ENCODE measurements around the gene CCNK.

Gene CCNK

DNA sequence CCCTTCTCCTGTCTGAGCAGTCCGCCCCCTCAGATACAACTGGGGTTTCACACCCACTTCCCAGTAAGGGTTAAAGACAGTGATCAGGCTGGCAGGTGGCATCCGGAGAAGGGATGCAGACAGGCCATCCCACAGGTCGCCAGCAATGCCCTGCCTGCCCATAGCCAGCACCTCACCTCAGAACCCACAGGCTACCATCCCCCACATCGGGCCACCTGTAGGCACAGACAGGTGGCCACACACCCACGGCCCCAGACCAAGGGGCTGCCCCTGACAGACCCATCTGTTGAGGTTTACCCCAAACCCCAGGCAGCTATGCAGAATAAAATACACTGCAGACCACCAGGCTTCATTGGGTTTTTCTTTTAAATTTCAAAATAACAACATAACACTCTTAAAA, 57.5 kb downstream of the CCNK start:
- DNase-seq = no peak

- DNase-seq = no peak
Measured at GRCh38 chr14:99539491-99539890, 58.3 kb downstream of the CCNK start.

DNA sequence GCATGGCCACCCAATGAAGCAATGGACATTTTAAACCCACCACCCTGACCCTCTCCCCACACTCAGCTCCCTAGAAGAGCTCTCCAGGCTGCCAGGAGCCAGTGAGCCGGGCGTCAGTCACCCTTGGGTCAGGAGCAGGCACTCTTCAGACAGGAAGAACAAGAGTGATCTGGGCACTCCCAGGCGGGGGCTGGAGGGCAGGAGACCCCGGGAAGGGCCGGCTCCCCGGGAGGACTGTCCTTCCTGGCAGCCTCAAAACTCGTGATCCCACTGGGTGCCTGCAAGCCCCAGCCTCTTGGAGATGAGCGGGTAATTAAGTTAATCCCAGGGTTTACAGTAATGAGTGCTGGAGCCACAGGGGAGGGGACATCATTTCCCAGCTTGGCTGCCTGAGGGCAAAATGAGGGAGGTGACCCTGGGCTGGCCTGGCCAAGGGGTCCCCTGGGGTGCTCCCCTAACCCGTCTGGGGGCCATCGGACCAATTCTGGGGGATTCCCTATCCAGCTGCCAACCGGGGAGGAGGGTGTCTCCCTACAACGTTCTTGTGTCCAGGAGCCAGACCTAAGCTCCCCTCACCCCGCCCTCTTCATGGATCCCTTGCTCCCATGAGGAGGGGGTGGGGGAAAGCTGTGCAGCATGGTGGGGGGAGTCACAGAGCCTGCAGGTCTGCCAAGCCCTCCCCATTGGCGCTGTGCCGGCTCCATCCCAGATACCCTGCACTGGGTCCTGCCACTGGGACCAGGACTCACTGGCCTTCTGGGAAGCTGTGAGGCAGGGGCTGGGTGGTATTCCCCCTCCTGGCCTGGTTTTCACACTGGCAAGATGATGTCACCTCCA, 59.2 kb downstream of the CCNK start:
- no peak for DNase-seq

- DNase-seq = no peak
Measured at GRCh38 chr14:99541211-99541610, 60.0 kb downstream of the CCNK start.

DNA sequence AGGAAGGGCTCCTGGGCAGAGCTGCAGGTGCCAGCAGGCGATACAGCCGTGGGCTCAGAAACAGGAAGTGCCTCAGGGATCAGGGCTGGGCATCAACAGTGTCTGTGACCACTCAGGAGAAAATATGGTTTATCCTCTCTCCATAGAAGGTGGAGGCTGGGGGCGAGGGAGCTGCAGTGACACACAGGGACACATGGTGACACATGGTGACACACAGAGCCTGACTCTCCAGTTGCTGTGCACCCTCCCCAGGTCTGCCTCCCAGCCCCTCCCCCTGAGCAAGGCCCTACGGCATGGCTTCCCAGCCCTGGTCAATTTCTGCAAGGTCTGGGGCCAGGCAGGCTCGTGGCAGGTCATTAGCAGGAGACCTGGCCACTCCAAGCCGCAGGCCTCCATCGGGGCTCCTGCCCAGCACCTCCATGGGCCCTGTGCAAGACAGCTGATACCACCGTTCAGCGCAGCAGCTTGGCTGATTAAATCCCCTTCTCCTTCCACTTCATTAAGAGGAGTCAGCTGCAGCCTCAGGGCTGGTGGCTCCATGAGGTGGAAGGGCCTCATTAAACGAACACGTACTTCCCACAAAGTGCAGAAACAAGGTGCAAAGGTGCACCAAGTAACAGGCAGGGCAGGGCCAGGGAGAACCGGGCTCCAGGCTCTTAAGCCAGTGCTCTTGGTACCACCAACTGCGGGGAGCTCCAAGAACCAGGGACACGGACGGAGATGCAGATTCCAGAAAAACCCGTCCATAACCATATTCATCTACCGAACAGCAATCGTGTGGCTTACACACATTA, 60.7 kb downstream of the CCNK start:
- no peak for DNase-seq

DNA sequence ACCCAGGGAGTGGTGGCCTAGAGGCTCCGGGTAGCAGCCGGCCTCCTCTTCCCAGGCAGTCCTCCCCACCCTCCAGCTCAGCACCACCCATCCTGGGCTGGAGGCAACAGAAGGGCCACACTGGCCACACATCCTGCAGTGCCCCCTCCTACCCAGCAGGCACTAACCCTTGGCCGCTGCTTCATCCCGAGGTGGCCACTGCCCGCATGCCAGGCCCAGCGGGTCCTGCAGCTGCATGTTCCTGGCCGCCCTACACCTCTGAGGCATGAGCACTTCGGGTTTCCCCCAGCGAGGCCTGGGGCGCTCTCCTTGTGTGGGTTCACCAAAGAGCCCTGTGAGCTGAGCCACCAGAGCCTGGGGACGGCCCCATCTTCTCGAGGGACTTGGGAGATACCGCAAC, 61.4 kb downstream of the CCNK start:
- DNase-seq = no peak

GRCh38 chr14:99543370-99543769, 62.2 kb downstream of the CCNK start:
- no peak for DNase-seq

GRCh38 chr14:99543985-99544384, 62.8 kb downstream of the CCNK start:
- no peak for DNase-seq

GRCh38 chr14:99544991-99545390, 63.8 kb downstream of the CCNK start:
- no peak for DNase-seq

DNA sequence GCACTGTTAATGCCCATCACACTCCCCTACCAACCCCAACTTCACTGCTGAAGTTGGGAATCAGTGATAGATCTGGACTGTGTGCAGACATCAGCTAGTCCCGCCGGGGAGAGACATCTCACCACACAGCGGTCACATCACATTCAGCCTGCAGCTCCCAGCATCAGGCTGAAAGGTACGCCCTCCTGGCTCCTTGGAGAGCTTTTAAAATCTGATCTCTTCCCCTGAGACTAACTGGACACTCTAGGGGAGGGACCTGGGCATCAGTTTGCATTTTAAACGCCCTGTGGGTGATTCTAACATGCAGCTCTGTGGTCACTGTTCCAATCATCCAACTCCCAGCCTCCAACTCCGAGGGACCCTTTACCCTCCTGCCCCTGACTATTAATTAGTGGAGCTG, 64.4 kb downstream of the CCNK start:
- no peak for DNase-seq

- no peak for DNase-seq
Measured at GRCh38 chr14:99546234-99546879, 65.1 kb downstream of the CCNK start.

DNA sequence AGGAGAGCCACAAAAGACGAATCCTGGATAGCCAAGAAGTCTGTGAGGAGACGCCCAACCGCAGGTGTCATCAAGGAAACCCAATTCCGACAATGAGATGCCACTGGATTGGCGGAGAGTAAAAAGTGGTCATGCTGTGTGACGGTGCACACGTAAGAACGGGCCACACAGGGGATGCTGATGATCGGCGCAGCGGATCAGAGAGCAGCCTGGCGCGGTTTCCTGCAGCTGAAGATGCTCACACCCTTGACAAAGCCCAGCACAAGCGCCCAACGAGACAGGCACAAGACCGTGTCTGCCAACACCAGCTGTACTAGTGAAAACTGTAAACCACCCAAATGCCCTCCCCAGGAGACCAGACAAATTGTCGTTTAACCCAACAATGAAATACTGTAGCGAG, 67.0 kb downstream of the CCNK start:
- no peak for DNase-seq

DNA sequence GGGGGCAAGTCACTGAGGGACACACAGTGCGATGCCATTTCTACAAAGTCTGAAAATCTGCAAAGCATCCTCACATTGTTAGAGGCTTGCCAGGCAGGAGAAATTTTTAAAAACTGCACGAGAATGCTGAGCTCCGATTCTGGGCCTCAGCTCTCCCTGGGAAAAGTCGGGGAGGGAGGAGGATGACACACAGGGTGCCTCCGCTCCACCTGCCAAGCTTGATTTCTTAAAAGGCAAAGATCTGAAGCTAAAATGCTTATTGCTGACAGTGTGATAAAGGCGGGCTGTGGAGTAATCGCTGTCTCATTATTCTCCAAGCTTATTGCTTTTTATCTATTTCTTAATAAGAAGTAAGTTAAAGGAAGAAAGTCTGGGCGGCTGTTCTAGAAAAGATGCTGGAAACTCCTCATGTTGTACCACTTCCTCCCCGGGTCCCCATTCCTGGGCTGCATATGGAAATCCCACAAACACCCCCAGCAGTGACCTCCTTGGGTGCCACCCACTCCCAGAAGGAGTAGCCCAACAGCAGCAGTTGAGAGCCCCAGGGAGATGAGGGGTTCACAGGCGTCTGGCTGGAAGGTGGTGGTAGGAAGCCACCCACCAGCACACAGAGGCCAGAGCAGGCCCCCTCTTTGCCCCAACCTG, 67.8 kb downstream of the CCNK start:
- DNase-seq = no peak

- DNase-seq = no peak
Measured at GRCh38 chr14:99549684-99550083, 68.5 kb downstream of the CCNK start.

DNA sequence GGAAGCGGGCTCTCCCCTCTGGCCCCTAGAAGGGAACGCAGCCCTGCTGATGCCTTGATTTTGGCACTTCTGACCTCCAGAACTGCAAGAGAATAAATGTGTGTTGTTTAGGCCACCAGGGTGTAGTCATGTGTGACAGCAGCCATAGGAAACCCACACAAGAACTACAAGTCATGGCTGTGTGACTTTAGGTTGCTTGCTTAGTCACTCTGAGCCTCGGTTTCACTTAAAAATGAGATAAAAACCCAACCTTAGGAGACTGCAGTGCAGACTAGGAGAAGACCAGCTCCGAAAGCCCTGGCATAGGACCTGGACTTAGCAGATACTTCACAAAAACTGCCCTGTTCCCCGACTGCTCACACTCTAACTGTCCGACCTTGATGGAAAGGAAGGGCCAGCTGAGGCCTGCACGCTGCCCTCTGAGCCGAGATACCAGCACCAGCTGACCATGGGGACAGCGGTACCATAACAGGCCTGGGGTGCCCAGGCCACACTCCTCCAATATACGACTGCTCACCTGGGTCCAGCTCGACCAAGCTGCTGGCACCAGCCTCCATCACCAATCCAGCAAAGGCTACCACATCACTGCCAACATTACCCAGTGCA, 69.3 kb downstream of the CCNK start:
- no peak for DNase-seq

- DNase-seq = no peak
Measured at GRCh38 chr14:99551034-99551922, 70.1 kb downstream of the CCNK start.

DNA sequence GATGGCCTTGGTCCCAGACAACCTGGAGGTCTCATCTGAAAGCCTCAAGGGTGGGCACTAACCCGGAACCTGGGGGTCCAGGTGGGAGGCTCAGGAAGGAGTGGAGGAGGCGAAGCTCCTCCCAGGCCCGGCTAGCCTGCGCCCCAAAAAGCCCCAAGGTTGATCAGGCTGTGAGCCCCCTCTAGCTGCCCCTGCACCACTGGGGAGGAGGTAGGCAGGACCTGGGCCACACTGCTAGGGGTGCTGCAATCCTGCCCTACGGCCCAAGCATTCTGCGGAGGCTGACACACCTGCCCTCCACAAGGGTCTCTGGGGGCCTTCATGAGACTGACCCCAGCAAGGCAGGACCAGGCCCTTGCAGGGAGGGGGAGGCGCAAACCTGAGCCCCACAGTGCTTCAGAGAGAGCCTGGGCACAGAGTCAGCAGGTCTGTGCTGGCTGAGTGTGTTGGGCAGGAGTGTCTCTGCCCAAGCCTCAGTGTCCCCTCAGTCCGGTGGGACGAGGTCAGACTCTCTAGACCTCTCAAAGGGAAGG, 70.9 kb downstream of the CCNK start:
- no peak for DNase-seq

DNA sequence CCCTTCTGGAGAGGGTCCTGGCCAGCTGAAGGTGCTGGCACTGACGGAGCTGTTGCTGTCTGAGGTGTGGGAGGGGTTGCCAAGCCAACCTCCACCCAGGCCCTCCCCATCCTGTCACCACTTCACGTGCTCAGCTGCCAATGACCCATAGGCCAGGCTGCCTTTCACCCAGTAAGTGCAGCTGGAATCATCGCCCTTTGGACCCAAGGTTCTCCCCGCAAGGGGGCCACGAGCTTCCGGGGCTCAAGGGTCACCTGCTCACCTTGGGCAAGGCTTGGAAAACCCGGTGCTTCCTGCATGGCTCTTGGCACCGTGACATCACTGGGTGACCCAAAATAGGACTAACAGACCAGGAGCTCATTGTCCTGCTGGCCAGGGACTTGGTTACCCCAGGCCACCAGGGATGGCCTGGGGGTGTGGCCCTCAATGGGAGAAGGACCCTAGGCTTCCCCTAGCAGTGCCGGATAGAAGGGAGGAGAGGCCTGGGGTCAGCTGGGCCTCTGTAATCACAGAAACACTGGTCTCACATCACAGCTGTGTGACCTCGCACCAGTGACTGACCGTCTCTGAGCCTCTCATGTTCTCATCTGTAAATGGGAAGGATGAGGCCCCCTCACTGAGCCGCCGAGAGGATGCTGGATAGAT, 71.5 kb downstream of the CCNK start:
- DNase-seq = no peak

GRCh38 chr14:99554184-99554583, 73.0 kb downstream of the CCNK start:
- no peak for DNase-seq

DNA sequence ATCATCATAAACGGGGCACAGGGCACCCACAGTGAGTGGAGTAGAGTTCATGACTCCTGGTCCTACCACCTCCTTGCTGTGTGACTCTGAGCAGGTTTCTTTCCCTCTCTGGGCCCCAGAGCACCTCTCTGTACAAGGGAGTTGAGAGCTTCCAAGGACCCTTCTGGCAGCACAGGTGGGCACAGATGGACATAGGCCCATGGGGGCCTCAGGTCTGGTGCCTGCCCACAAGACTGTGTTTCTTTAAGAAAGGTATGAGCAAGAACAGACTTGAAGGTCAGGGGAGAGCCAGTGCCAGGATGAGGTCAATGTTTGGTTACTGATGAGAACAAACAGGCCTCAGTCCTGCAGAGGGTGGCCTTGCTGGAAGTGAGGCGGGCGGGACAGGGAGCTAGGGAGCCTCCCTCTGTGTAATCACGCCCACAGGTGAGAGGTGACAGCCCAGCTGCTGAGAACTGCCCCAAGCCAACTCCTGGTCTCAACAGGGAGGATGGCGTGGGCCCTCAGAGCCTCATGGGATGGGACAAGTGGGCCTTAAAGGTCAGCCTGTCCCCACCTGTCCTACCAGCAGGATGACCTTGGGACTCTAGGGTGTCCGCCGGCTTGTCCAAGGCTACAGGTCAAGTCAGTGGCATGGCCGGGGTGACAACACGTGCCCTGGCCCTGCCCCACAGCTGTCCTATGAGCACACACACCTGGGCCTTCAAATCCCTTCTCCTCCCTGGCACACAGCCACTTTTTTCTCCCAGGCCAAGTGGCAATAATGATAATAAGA, 73.7 kb downstream of the CCNK start:
- no peak for DNase-seq

All from NCI-H446 (cell line).